SW480 (cell line): Measurements from ENCODE around the gene INO80.
"Not testable (repeated sequence)": the region's sequence is repeated elsewhere in the genome, so short reads cannot be mapped to it uniquely, and the experiment has no call there.

Experiments used
- DNase-seq: peaks from one replicate; pipeline ENCODE4 v3.0.0-alpha.2; 2016; ENCODE audit warnings: low spot score

Gene INO80

GRCh38 chr15:40963201-40963600 is 152.9 kb downstream of the INO80 start:
- DNase-seq, result no peak

- DNase-seq, result not testable (repeated sequence)
Observed at GRCh38 chr15:40962317-40962716, 153.8 kb downstream of the INO80 start.

DNA sequence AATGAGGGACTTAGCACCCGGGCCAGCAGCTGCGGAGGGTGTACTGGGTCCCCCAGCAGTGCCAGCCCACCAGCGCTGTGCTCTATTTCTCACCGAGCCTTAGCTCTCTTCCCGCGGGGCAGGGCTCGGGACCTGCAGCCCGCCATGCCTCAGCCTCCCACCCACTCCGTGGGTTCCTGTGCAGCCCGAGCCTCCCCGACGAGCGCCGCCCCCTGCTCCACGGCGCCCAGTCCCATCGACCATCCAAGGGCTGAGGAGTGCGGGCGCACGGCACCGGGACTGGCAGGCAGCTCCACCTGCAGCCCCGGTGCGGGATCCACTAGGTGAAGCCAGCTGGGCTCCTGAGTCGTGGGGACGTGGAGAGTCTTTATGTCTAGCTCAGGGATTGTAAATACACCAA is 154.3 kb downstream of the INO80 start:
- DNase-seq, result not testable (repeated sequence)

DNA sequence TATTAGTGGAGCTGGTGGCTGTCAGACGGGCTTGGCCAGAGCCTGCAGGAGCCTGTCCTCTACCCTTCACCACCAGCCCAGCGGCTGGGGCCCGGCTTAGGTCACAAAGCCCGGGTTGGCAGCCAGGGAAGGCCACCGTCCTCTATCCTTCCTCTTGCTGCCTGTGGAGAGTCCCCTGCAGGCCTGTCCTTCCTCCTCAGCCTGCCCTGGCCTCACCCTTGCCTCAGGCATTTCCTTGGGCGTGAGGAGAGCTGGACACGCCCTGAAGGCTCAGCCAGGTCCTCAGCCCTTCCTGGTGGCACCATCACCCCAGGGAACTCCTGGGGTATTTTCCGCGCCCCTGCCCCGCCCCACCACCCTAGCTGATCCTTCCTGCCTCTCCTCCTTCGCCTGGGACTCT is 155.2 kb downstream of the INO80 start:
- DNase-seq, result peak; percentile 36

DNA sequence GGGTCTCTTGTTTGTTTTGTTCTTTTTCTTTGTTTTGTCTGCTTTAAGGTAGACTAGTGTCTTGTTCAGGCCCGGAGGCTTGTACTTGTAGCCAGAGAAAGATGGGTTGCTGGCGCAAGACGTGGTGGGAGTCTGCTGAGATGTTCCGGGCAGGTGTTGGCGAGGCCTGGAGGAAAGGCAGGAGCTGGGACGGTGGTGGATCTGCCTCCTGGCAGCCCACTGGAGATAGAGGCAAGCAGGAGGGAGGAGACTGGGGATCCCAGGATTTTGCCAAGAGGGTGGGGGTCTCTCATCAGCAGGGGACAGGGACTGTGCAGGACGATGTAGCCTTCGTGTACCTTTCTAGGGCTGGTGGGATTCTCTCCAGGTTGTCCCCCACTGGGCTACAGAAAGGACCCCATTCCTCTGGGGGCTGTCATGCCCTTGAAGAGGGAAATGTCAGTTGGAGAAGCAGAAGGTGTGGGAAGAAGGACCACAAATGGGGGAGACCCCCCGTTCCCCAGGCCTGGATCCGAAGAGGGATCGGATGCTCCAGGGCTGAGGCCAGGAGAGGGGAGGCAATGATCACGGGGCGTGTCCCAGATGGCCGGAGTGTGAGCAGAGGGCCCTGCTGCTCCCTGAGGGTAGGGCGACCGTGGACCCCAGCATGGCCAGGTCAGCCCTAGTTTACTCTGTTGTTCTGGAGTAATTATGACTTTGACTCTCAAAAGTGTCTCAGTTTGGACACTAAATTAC is 155.8 kb downstream of the INO80 start:
- no peak for DNase-seq

DNA sequence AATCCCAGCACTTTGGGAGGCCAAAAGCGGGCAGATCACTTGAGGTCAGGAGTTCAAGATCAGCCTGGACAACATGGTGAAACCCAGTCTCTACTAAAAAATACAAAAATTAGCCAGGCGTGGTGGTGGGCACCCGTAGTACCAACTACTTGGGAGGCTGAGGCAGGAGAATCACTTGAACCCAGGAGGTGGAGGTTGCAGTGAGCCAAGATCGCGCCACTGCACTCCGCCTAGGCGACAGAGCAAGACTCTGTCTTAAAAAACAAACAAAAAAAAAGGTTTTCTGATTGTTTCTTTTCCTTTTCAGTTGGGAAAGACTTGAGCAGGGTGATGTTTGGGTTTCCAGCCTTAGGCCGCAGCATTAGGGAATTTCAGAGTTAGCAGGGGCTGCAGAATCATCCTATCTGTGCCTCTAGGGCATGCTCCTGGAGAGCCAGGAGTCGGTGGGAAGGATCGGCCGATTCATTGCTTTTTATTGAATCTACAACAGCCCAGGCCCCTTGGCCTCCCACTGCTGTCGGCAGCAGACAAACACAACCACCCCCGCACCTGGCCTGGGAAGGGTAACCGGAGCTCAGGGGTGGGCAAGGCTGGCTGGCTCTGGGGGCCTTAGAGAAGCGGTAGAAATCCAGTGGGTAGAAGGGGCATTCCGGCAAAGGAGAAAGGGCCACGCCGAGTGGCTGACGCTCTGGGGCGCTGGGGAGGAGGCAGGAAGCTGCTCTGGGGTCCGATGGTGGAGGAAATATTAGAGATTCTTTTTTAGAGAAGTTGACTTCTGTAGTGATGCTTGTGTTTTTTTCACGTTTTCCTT is 156.5 kb downstream of the INO80 start:
- no peak for DNase-seq

- no peak for DNase-seq
Observed at GRCh38 chr15:40958723-40959122, 157.4 kb downstream of the INO80 start.

DNA sequence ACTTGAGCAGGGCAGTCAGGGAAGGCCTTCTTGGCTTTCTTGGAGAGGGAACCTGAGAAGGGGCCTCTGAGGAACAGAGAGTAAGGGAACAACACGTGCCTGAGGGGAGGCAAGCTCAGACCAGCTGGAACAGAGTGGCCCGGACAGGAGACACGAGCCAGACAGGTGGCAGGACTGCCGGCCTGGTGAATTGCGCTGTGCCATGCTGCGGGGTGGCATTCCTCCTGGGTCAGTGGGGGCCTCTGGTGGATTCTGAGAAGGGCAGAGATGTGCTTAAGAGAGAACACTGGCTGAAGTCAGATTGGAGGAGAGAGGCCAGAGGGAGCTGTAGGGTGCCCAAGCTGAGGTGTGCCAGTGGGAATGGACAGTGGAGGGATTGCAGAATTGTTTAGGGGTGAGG is 157.9 kb downstream of the INO80 start:
- no peak for DNase-seq

DNA sequence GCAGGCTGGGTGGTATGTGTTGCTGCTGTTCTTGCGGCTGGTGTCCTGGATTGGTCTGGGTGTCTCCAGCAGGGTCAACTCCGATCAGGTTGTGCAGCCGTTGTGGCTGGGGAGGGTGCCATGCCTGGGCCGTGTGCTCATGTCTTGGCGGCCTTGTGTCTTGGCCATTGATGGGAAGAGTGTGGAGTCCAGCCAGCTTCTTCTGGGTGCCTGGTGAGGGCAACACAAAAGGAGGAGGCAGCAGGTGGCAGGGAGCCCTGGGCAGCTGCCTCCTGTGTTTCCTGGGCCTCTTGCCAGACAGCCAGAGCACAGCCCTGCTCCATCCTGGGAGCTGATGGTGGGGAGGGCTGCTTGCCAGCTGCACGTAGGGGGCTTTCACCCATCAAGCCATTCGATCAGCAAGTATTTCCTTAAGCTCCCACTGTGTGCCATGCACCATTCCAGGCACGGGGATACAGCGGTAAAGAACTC is 158.5 kb downstream of the INO80 start:
- DNase-seq, result no peak

DNA sequence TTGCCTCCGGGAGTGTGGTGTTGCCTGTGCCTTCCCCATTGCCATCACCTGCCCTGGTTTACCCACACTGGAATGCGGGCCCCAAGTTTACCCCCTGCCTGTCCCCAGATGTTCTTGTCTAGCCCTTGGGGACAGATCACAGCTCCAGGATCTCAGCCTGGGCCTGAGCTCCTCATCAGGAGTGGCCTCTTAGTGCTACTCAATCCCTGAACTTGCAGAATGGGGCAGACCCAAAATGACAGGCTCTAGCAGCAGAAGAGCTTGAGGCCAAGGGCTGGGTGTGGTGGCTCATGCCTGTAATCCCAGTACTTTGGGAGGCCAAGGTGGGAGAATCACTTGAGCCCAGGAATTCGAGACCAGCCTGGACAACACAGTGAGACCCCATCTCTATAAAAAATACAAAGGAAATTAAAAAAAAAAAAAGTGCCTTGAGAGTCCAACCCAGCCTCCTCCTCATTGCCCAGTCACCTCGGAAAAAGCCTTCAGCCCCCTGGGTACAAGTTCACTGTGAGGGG is 159.0 kb downstream of the INO80 start:
- no peak for DNase-seq

DNA sequence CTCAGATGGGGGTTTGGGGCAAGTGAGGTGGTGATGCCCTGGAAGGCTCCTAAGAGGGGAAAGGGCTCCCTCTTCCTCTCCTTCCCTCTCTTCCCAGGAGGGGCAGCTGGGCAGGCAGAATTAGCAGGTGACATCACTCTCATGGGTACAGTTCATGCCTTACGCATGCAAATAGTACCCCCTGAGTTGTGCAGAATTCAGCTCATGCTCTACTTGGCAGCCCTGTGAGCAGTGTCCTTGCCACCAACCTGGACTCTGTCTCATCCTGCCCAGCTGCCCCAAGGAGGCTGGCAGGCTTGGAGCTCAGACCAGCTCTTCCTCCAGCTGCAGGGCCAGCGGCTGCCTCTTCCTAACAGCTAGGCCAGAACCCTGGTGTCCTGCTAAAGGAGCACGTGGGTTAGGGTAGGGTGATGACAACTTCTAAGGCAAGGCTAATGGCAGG is 159.5 kb downstream of the INO80 start:
- DNase-seq, result no peak

- no peak for DNase-seq
Observed at GRCh38 chr15:40955930-40956540, 160.0 kb downstream of the INO80 start.

- no peak for DNase-seq
Observed at GRCh38 chr15:40955141-40955903, 160.8 kb downstream of the INO80 start.

- DNase-seq, result not testable (repeated sequence)
Observed at GRCh38 chr15:40954158-40954848, 161.8 kb downstream of the INO80 start.

DNA sequence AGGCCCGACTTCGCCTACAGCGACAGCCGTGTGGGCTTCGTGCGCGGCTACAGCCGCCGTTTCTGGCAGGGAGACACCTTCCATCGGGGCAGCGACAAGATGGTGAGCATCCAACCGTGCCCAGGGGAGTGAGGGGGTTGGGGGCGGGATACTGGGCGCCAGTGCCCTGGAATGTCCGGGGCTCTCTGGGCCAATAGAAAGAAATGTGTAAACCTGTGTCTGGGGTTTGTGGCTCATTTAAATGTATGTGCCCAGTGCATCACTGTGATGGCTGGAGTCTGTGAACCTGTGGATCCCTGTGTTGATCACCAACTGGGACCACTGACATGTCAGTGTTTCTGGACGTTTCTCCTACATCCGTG is 162.4 kb downstream of the INO80 start:
- no peak for DNase-seq

GRCh38 chr15:40952901-40953712 is 163.0 kb downstream of the INO80 start, which contains the start of gene CHAC1:
Gene CHAC1 (plus strand): TSS chr15:40953471. CDS start chr15:40953584, 113 bp downstream.
- DNase-seq, result peak; percentile 96

- DNase-seq, result no peak
Observed at GRCh38 chr15:40952301-40952900, 163.7 kb downstream of the INO80 start.

DNA sequence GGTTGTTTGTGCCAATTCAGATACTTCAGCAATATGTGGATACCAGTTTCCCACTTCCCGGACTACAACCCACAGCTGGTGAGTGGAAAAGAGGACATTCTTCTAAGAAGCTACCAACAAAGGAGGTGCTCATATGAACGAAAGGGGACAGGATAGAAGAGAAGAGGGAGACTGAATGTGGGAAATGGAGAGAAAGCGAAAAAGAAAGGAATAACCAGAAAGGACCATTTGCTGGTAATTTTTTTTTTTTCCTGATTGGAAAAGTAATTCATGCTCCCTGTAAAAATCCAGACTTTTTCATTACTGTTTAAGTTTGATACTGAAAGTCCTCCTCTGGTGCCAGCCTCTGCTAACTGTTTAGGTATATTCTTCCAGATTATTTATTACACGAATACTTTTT is 164.3 kb downstream of the INO80 start:
- DNase-seq, result no peak

GRCh38 chr15:40949756-40950207 is 166.3 kb downstream of the INO80 start:
- no peak for DNase-seq
